Activated CD8-positive, alpha-beta memory T cell treated with anti-CD3 and anti-CD28 coated beads for 1 hour (primary cell): ENCODE measurements around the gene TTC27.

Experiments
- DNase-seq, 2 donors: peaks; one replicate each; pipeline ENCODE4 v3.0.0-alpha.2; 2020; ENCODE audit warnings: low read depth in 1 of 2; ENCODE audit errors: extremely low read depth in 1 of 2

TTC27 gene

GRCh38 chr2:32666704-32667103, 38.9 kb downstream of the TTC27 start:
- DNase-seq, result no peak

DNA sequence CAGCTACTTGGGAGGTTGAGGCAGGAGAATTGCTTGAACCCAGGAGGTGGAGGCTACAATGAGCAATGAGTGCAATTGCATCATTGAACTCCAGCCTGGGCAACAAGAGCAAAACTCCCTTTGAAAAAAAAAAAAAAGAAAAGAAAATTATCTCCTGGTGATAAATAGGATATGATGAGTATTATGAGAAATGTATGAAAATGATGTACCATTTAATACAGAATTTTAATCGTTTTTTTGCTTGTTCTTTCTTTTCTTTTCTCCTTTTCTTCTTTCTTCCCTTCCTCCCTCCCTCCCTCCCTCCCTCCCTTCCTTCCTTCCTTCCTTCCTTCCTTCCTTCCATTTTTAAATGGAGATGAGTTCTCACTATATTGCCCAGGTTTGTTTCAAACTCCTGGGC, 40.4 kb downstream of the TTC27 start:
- no peak for DNase-seq

DNA sequence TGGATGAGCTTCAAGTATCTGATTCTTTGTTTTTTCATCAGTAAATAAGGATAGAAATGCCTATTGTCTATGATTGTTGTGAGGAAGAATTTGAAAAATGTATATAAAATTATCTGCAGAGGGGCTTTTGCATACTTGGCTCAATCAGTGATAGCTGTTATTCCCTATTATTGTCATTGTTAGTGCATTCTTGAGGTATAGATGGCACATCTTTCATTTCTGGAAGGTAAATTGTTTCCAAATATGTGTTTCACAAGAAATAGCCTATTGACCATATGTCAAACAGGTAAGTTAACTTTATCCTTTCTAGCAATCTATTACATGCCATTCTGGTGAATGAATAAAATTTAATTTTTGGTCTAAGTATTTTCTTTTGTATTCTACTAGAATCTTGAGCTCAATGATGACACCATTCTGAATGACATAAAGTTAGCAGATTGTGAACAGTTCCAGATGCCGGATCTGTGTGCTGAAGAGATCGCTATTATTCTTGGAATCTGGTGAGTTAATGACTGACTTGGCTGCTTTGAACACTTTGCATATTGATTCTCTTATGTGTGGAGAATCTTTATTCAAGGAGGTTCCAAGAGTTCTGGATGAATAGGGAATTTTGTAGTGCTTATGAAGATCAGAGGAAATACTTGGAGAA, 44.2 kb downstream of the TTC27 start:
- no peak for DNase-seq

- no peak for DNase-seq
Measured at GRCh38 chr2:32678825-32679224, 51.0 kb downstream of the TTC27 start.

- no peak for DNase-seq
Measured at GRCh38 chr2:32680942-32681341, 53.1 kb downstream of the TTC27 start.

DNA sequence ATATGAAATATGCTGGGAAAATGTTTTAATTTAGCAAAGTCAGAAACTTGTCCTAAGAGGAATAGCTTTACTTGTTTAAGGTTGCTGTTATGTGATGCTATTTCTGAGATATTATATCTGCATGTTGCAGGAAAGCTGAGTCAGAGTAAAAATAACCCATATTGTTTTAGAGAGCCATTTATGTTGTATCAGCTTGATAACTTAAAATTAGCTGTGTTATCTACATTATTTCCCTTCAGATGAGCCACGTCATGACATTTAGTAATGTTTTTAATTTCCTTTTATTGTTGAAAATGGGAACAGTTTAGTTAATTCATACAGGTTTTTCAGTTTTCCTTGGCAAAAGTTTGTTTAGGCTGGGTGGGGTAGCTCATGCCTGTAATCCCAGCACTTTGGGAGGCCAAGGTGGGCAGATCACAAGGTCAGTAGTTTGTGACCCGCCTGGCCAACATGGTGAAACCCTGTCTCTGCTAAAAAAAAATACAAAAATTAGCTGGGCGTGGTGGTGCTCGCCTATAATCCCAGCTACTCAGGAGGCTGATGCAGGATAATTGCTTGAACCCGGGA, 55.8 kb downstream of the TTC27 start:
- no peak for DNase-seq

- DNase-seq, result no peak
Measured at GRCh38 chr2:32688541-32688940, 60.7 kb downstream of the TTC27 start.

GRCh38 chr2:32691678-32692077, 63.8 kb downstream of the TTC27 start:
- DNase-seq, result no peak

GRCh38 chr2:32696439-32696838, 68.6 kb downstream of the TTC27 start:
- no peak for DNase-seq

GRCh38 chr2:32697156-32697555, 69.3 kb downstream of the TTC27 start:
- DNase-seq, result no peak

- DNase-seq, result no peak
Measured at GRCh38 chr2:32699151-32699550, 71.3 kb downstream of the TTC27 start.

GRCh38 chr2:32701806-32702205, 74.0 kb downstream of the TTC27 start:
- no peak for DNase-seq

DNA sequence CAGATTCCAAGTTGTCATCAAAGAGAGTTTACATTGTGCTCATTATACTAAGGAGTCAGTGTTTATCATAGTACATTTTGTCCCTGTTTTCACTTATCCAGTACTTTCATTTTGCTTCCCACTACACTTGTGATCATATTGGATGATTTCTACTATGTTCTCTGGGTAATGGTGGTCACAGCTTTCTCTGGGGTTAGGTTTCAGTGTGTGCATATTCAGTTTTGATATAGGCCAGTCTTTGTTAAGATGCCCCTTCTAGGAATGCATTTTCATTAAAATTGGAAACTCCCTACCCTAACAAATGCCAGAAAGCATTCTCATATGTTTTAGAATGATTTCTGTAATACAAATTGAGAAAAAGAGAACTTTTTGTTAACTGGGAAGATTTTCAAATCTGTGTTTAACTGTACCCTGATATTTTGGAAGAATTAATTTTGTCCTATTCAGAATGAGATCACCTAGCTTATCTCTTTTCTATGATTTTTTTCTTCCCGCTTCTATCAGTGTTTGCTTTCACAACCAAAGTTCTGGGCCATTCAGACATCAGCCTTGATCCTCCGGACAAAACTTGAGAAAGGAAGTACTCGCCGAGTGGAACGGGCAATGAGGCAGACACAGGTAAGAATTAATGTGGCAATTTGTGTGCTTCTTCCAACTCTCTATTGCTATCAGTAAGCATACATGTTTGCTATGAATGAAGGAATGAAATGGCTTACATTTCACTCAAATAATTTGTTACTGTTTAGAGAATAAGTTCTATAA, 74.6 kb downstream of the TTC27 start:
- DNase-seq, result no peak

GRCh38 chr2:32706815-32707579, 79.1 kb downstream of the TTC27 start:
- DNase-seq, result no peak

DNA sequence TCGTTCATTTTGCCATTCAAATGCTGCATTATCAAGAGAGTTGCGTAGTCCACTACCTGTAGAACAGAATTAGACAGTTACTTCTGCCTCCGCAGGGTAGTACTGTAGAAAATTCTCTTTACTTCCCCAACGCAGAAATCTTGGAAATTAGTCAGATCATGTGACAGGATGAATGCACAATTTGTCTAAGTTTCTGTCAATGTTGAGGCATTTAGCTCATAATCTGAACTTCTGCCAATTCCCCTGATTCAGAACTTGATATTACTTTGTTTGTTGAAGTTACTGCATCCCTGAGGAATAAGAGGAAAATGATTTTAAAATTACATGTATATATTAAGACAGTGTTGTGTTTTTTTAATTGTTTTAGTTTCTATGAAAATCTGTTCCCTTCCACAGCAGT, 83.4 kb downstream of the TTC27 start:
- DNase-seq, result no peak

GRCh38 chr2:32711908-32712501, 84.2 kb downstream of the TTC27 start:
- DNase-seq, result no peak

DNA sequence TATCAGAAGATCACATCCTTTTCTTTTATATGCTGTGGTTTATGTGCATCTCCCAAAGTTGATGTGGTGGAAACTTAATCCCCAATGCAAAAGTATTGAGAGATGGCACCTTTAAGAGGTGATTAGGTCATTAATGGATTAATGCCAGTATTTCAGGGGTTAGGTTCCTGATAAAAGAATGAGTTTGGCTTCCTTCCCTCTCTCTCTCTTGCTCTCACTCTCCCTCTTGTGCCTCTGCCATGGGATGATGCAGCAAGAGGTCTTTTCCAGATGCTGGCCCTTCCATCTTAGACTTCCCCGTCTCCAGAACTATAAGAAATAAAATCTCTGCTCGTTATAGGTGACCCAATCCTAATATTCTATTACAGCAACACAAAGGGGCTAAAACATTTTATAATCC, 85.0 kb downstream of the TTC27 start:
- DNase-seq, result no peak

DNA sequence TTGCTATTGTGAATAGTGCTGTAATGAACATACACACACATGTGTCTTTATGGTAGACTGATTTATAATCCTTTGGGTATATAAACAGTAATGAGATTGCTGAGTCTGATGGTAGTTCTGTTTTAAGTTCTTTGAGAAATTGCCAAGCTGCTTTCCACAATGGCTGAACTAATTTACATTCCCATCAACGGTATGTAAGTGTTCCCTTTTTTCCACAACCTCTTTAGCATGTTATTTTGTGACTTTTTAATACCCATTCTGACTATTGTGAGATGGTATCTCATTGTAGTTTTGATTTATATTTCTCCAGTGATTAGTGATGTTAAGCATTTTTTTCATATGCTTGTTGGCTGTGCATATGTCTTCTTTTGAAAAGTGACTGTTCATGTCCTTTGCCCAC, 86.7 kb downstream of the TTC27 start:
- DNase-seq, result no peak

DNA sequence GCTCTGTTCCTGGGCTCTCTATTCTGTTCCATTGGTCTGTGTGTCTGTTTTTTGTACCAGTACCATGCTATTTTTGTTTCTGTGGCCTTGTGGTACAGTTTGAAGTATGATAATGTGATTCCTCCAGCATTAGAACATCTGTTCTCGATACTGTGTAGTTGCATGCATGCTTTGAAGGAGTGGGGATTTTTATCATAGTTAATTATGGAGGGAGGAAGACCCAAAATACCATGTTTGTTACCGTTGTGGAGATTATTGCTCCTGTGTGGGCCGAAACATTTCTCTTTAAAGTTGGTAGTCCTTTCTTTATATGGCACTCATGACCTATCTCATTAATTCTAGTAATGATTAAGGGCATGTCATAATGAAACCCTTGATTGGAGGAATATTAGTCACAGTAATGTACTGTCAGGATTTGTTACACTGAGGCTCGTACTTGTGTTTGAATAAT, 87.6 kb downstream of the TTC27 start:
- no peak for DNase-seq

GRCh38 chr2:32715981-32716380, 88.1 kb downstream of the TTC27 start:
- no peak for DNase-seq

GRCh38 chr2:32716598-32716997, 88.7 kb downstream of the TTC27 start:
- DNase-seq, result no peak
